GM12878 (cell line): ENCODE data around the gene UROC1. TPM values are rescaled to one million over a fixed set of nuclear protein-coding genes. Genes with fewer than 3 reads are reported as not detected.

Experiments
- CEBPB ChIP-seq, 2 experiments: fragments of 150-350 bp in 1 of 2; IDR thresholded peaks; 2 replicates each; pipeline ENCODE4 v1.6.1; 2012 to 2014; ENCODE audit warnings: low read depth in 2 of 2, low read length in 2 of 2, borderline replicate concordance in 1 of 2, inconsistent platforms in 1 of 2
- EGR1 ChIP-seq, 2 experiments: IDR thresholded peaks; 1 replicate in 1 of 2; 2 replicates in 1 of 2; pipeline ENCODE4 v1.6.1; 2011 to 2012; ENCODE audit warnings: low read depth in 2 of 2, low read length in 2 of 2, borderline replicate concordance in 1 of 2, mild to moderate bottlenecking in 1 of 2, moderate library complexity in 1 of 2
- JUNB ChIP-seq: IDR thresholded peaks from 2 replicates; pipeline ENCODE4 v1.6.1; 2016; ENCODE audit warnings: antibody characterized with exemption, mild to moderate bottlenecking
- LARP7 ChIP-seq: fragments of 450-650 bp; IDR thresholded peaks from 2 replicates; pipeline ENCODE4 v1.6.1; 2017; ENCODE audit warnings: mild to moderate bottlenecking
- MEF2A ChIP-seq: IDR thresholded peaks from 2 replicates; pipeline ENCODE4 v1.6.1; 2011; ENCODE audit warnings: low read depth, mild to moderate bottlenecking, low read length, moderate library complexity; ENCODE audit not compliant: insufficient read depth
- MYC ChIP-seq: IDR thresholded peaks from 2 replicates; pipeline ENCODE4 v1.6.1; 2011; ENCODE audit warnings: mild to moderate bottlenecking, low read length, moderate library complexity, inconsistent platforms; ENCODE audit not compliant: insufficient read depth, insufficient replicate concordance, insufficient read length, severe bottlenecking
- NFXL1 ChIP-seq: fragments of 450-650 bp; IDR thresholded peaks from 2 replicates; pipeline ENCODE4 v1.6.1; 2017; ENCODE audit warnings: antibody characterized with exemption, mild to moderate bottlenecking, borderline replicate concordance
- POU2F2 ChIP-seq: IDR thresholded peaks from 3 replicates; pipeline ENCODE4 v1.6.1; 2011; ENCODE audit warnings: low read depth, mild to moderate bottlenecking, low read length, borderline replicate concordance
- RBBP5 ChIP-seq: fragments of 200-600 bp; sonication (generic); conservative IDR thresholded peaks from 2 replicates; pipeline ENCODE4 v1.6.1; 2016
- SMAD1 ChIP-seq: fragments of 450-650 bp; IDR thresholded peaks from 2 replicates; pipeline ENCODE4 v1.6.1; 2018; ENCODE audit warnings: mild to moderate bottlenecking, low read depth; ENCODE audit not compliant: partially characterized antibody
- TARDBP ChIP-seq: IDR thresholded peaks from 2 replicates; pipeline ENCODE4 v1.6.1; 2016; ENCODE audit warnings: borderline replicate concordance
- TCF3 ChIP-seq: IDR thresholded peaks from 2 replicates; pipeline ENCODE4 v1.6.1; 2012; ENCODE audit warnings: low read depth, mild to moderate bottlenecking, low read length, borderline replicate concordance; ENCODE audit not compliant: insufficient read depth
- ZNF24 ChIP-seq: fragments of 450-650 bp; IDR thresholded peaks from 2 replicates; pipeline ENCODE4 v1.6.1; 2017; ENCODE audit warnings: antibody characterized with exemption, mild to moderate bottlenecking
- polyA plus RNA-seq, 11 experiments: library from polyadenylated mRNA; depleted of rRNA in 4 of 11; unstranded in 6 of 11; stranded (reverse) in 5 of 11; fragments of >200 nt; fragmentation: Nextera tagmentation in 4 of 11; fragmentation: Illumina TruSeq in 1 of 11; extraction: Ambion mirVana in 4 of 11; extraction: Trizol in 1 of 11; gene quantifications; 1 replicate in 1 of 11; 2 replicates in 10 of 11; pipeline versions ENCODE4 v1.2.1 to v1.2.3, GENCODE V29; 2011 to 2016; ENCODE audit warnings: inconsistent platforms in 2 of 11, missing spikeins in 2 of 11, low read depth in 1 of 11
- total RNA-seq, 4 experiments: library from RNA; depleted of rRNA in 3 of 4; stranded (reverse); fragments of >200 nt in 3 of 4; fragmentation: Illumina TruSeq in 1 of 4; extraction: Trizol in 1 of 4; gene quantifications; 2 replicates each; pipeline versions ENCODE4 v1.2.1 to v1.2.3, GENCODE V29; 2013 to 2021
- TF ChIP-seq, protein P1 (sequence below), 3 experiments: IDR thresholded peaks in 2 of 3; conservative IDR thresholded peaks in 1 of 3; 2 replicates each; pipeline ENCODE4 v1.5.1; 2011; ENCODE audit warnings: low read depth in 3 of 3, low read length in 3 of 3, mild to moderate bottlenecking in 3 of 3, control low read depth in 2 of 3, moderate library complexity in 2 of 3, inconsistent platforms in 1 of 3, mixed read lengths in 1 of 3; ENCODE audit not compliant: control insufficient read depth in 2 of 3, insufficient read depth in 1 of 3; ENCODE audit errors: extremely low read depth in 1 of 3
- TF ChIP-seq, protein P2 (sequence below): fragments of 450-650 bp; IDR thresholded peaks from 2 replicates; pipeline ENCODE4 v1.6.1; 2017; ENCODE audit warnings: mild to moderate bottlenecking
- TF ChIP-seq, protein P3 (sequence below): fragments of 450-650 bp; conservative IDR thresholded peaks from 2 replicates; pipeline ENCODE4 v1.6.1; 2017; ENCODE audit warnings: mild to moderate bottlenecking, moderate library complexity
- TF ChIP-seq, protein P4 (sequence below): IDR thresholded peaks from 2 replicates; pipeline ENCODE4 v1.6.1; 2012; ENCODE audit warnings: low read depth, low read length, improper control_type of control experiment
- TF ChIP-seq, protein P5 (sequence below): fragments of 450-650 bp; IDR thresholded peaks from 2 replicates; pipeline ENCODE4 v1.6.1; 2017; ENCODE audit warnings: mild to moderate bottlenecking, moderate library complexity

UROC1 gene
- total and polyA plus RNA-seq, 10 of the 15 experiments (the other 5 are each of a cell fraction or from before 2014, with no cell fraction given), result 0.04 TPM; not detected in 9

DNA sequence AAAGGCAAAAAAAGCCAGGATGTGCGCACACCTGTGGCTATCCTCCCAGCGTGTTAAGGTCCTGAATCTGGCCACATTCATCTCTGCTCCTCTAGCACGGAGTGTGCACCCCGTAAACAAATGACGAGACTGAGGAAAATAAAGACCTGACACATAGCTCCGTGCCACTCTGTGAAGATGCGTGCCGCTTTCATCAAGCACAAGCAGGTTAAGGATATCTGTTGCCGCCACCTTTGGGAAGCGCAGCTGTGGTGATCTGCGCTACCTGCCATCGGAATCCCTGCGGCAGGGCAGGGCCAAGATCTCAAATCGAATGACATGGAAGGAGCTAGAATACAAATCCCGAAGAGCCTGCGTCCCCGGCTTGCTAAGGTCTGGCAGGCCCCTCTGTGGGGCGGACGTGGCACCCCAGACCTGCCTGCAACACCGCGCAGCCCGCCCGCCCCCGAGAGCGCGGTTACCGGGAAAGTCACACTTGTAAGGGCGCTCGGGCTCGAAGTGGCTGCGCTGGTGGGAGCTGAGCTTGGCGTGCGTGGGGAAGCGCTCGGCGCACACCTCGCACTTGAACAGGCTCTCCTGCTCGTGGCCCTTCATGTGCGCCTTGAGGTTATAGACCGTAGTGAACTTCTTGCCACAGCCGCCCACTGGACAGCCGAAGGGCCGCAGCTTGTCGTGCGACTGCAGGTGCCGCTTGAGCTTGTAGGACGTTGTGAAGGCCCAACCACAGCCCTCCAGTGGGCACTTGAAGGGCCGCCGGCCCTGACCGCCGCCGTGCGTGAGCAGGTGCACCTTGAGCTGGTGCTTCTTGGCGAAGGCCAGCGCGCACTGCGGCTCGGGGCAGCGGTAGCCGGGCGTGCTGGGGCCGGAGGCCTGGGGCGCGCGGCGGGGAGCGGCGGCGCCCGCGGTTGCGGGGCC, 42.8 kb downstream of the UROC1 start (continued):
- TF ChIP-seq TCF3 (0 out of 2 replicates have a peak, but pooled peaks have one; percentile 16), RBBP5 (no peak), NFXL1 (no peak), CEBPB (IDR thresholded peaks at IDR 0.05; ENCODE audit: borderline replicate concordance in 1 of 2, low read depth in 2 of 2, low read length in 2 of 2) (no peak), MEF2A (no peak), LARP7 (no peak), EGR1 (IDR thresholded peaks at IDR 0.05; ENCODE audit: borderline replicate concordance in 1 of 2, low read depth in 2 of 2, low read length in 2 of 2) (no peak), SMAD1 (no peak), TARDBP (no peak), ZNF24 (no peak), POU2F2 (no peak), MYC (no peak), JUNB (no peak)
- TF ChIP-seq, protein P1, sequence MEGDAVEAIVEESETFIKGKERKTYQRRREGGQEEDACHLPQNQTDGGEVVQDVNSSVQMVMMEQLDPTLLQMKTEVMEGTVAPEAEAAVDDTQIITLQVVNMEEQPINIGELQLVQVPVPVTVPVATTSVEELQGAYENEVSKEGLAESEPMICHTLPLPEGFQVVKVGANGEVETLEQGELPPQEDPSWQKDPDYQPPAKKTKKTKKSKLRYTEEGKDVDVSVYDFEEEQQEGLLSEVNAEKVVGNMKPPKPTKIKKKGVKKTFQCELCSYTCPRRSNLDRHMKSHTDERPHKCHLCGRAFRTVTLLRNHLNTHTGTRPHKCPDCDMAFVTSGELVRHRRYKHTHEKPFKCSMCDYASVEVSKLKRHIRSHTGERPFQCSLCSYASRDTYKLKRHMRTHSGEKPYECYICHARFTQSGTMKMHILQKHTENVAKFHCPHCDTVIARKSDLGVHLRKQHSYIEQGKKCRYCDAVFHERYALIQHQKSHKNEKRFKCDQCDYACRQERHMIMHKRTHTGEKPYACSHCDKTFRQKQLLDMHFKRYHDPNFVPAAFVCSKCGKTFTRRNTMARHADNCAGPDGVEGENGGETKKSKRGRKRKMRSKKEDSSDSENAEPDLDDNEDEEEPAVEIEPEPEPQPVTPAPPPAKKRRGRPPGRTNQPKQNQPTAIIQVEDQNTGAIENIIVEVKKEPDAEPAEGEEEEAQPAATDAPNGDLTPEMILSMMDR (IDR thresholded peaks at IDR 0.05 in 2 of 3, conservative IDR thresholded peaks at IDR 0.05 in 1 of 3; ENCODE audit: control insufficient read depth in 2 of 3, extremely low read depth in 1 of 3, insufficient read depth in 1 of 3, low read depth in 3 of 3, low read length in 3 of 3), result peak in 1 of 3 experiments; percentile 14; a peak in 1 of 6 replicates
- TF ChIP-seq, protein P2, sequence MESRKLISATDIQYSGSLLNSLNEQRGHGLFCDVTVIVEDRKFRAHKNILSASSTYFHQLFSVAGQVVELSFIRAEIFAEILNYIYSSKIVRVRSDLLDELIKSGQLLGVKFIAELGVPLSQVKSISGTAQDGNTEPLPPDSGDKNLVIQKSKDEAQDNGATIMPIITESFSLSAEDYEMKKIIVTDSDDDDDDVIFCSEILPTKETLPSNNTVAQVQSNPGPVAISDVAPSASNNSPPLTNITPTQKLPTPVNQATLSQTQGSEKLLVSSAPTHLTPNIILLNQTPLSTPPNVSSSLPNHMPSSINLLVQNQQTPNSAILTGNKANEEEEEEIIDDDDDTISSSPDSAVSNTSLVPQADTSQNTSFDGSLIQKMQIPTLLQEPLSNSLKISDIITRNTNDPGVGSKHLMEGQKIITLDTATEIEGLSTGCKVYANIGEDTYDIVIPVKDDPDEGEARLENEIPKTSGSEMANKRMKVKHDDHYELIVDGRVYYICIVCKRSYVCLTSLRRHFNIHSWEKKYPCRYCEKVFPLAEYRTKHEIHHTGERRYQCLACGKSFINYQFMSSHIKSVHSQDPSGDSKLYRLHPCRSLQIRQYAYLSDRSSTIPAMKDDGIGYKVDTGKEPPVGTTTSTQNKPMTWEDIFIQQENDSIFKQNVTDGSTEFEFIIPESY, result no peak
- TF ChIP-seq, protein P3, sequence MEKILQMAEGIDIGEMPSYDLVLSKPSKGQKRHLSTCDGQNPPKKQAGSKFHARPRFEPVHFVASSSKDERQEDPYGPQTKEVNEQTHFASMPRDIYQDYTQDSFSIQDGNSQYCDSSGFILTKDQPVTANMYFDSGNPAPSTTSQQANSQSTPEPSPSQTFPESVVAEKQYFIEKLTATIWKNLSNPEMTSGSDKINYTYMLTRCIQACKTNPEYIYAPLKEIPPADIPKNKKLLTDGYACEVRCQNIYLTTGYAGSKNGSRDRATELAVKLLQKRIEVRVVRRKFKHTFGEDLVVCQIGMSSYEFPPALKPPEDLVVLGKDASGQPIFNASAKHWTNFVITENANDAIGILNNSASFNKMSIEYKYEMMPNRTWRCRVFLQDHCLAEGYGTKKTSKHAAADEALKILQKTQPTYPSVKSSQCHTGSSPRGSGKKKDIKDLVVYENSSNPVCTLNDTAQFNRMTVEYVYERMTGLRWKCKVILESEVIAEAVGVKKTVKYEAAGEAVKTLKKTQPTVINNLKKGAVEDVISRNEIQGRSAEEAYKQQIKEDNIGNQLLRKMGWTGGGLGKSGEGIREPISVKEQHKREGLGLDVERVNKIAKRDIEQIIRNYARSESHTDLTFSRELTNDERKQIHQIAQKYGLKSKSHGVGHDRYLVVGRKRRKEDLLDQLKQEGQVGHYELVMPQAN, result 0 out of 2 replicates have a peak, but pooled peaks have one; percentile 25
- TF ChIP-seq, protein P4, sequence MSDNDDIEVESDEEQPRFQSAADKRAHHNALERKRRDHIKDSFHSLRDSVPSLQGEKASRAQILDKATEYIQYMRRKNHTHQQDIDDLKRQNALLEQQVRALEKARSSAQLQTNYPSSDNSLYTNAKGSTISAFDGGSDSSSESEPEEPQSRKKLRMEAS, result no peak
- TF ChIP-seq, protein P5, sequence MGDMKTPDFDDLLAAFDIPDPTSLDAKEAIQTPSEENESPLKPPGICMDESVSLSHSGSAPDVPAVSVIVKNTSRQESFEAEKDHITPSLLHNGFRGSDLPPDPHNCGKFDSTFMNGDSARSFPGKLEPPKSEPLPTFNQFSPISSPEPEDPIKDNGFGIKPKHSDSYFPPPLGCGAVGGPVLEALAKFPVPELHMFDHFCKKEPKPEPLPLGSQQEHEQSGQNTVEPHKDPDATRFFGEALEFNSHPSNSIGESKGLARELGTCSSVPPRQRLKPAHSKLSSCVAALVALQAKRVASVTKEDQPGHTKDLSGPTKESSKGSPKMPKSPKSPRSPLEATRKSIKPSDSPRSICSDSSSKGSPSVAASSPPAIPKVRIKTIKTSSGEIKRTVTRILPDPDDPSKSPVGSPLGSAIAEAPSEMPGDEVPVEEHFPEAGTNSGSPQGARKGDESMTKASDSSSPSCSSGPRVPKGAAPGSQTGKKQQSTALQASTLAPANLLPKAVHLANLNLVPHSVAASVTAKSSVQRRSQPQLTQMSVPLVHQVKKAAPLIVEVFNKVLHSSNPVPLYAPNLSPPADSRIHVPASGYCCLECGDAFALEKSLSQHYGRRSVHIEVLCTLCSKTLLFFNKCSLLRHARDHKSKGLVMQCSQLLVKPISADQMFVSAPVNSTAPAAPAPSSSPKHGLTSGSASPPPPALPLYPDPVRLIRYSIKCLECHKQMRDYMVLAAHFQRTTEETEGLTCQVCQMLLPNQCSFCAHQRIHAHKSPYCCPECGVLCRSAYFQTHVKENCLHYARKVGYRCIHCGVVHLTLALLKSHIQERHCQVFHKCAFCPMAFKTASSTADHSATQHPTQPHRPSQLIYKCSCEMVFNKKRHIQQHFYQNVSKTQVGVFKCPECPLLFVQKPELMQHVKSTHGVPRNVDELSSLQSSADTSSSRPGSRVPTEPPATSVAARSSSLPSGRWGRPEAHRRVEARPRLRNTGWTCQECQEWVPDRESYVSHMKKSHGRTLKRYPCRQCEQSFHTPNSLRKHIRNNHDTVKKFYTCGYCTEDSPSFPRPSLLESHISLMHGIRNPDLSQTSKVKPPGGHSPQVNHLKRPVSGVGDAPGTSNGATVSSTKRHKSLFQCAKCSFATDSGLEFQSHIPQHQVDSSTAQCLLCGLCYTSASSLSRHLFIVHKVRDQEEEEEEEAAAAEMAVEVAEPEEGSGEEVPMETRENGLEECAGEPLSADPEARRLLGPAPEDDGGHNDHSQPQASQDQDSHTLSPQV, result no peak
